Endothelial cell (in vitro differentiated cells): Measurements from ENCODE around the gene ELOVL5. TPM values are rescaled to one million over a fixed set of nuclear protein-coding genes. Genes with fewer than 3 reads are reported as not detected.

Experiments used
- DNase-seq: peaks from one replicate; pipeline ENCODE4 v3.0.0; 2021; ENCODE audit warnings: low spot score
- H3K27ac Mint-ChIP-seq: one replicate; pipeline ENCODE4 v1.8.0; 2021; ENCODE audit warnings: mixed read lengths, inconsistent platforms; ENCODE audit not compliant: unreplicated experiment
- H3K27me3 Mint-ChIP-seq: one replicate; pipeline ENCODE4 v1.8.0; 2021; ENCODE audit warnings: mild to moderate bottlenecking, moderate library complexity, mixed read lengths, inconsistent platforms; ENCODE audit not compliant: unreplicated experiment
- H3K36me3 Mint-ChIP-seq: one replicate; pipeline ENCODE4 v1.8.0; 2021; ENCODE audit warnings: mild to moderate bottlenecking, low read depth, mixed read lengths, inconsistent platforms; ENCODE audit not compliant: unreplicated experiment
- H3K4me1 Mint-ChIP-seq: one replicate; pipeline ENCODE4 v1.8.0; 2021; ENCODE audit warnings: mild to moderate bottlenecking, mixed read lengths, inconsistent platforms; ENCODE audit not compliant: unreplicated experiment
- H3K4me3 Mint-ChIP-seq: one replicate; pipeline ENCODE4 v1.8.0; 2021; ENCODE audit warnings: mild to moderate bottlenecking, mixed read lengths, inconsistent platforms; ENCODE audit not compliant: unreplicated experiment
- H3K9me3 Mint-ChIP-seq: one replicate; pipeline ENCODE4 v1.8.0; 2021; ENCODE audit warnings: mixed read lengths, inconsistent platforms; ENCODE audit not compliant: unreplicated experiment
- total RNA-seq: library from RNA; stranded (reverse); fragmentation: NEBNext Ultra II Directional; extraction: Animal tissue kit (Norgen Biotek cat#: 25700); gene quantifications from one replicate; pipeline ENCODE4 v1.2.1, GENCODE V29; 2021; ENCODE audit not compliant: unreplicated experiment
- TF ChIP-seq, protein P1 (sequence below): fragments of 200-600 bp; sonication (generic); IDR thresholded peaks from one replicate; pipeline ENCODE4 v1.5.0; 2021; ENCODE audit warnings: antibody characterized with exemption; ENCODE audit not compliant: unreplicated experiment

ELOVL5 gene
- total RNA-seq, 1 donor from 2014 or later, result 163 TPM

DNA sequence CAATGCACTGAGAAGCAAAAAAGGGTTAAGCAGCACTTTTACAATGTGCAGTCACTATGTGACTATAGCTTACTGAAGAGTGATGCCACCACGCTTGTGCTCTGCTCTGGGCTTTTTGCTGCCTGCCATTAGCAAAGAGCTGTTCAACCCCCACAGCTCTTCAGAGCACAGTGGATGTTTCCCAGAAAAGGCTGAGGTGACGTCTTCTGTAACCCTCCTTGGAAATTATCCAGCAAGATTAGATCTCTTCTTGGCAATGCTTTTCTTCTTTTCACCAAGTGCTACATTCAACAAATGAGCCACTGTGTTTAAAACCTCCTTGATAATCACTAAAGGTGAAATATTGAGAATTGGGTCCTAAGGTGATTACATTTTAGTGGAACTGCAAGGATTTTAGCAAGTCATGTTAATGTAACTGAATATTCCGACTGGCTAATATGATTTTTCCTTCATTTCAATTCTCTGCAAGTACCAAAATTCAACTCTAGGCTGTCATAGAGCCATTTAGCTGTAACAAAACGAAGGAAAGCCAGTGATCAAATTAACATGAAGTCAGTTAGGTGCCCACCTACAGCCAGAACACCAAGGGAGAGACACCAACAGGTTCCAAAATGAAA is 34.9 kb downstream of the ELOVL5 start:
- Mint-ChIP-seq H3K4me1 (peaks cover 38% of the 10 kb centered on the region), H3K9me3 (no peaks in the 10 kb centered on the region), H3K36me3 (no peaks in the 10 kb centered on the region), H3K27ac (no peak overlapping the region), H3K4me3 (no peak overlapping the region), H3K27me3 (peaks cover 1% of the 10 kb centered on the region)
- TF ChIP-seq, protein P1, sequence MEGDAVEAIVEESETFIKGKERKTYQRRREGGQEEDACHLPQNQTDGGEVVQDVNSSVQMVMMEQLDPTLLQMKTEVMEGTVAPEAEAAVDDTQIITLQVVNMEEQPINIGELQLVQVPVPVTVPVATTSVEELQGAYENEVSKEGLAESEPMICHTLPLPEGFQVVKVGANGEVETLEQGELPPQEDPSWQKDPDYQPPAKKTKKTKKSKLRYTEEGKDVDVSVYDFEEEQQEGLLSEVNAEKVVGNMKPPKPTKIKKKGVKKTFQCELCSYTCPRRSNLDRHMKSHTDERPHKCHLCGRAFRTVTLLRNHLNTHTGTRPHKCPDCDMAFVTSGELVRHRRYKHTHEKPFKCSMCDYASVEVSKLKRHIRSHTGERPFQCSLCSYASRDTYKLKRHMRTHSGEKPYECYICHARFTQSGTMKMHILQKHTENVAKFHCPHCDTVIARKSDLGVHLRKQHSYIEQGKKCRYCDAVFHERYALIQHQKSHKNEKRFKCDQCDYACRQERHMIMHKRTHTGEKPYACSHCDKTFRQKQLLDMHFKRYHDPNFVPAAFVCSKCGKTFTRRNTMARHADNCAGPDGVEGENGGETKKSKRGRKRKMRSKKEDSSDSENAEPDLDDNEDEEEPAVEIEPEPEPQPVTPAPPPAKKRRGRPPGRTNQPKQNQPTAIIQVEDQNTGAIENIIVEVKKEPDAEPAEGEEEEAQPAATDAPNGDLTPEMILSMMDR, result no peak
- no peak for DNase-seq

DNA sequence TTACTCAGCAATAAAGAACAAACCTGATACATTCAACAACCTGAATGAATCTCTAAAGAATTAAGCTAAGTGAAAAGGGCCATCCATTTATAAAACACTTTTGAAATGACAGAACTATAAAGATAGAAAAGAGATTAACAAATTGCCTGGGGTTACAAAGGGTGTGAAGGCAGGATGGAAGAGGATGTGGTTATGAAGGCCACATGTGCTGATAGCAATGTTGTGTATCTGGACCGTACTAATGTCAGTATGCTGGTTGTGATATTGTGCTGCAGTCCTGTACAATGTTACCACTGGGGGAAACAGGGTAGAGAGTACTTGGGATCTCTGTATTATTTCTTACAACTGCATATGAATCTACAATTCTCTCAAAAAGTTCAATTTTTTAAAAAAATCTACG is 36.4 kb downstream of the ELOVL5 start:
- TF ChIP-seq, protein P1, result no peak
- no peak for DNase-seq
- Mint-ChIP-seq H3K4me3 (no peak overlapping the region), H3K9me3 (no peaks in the 10 kb centered on the region), H3K36me3 (no peaks in the 10 kb centered on the region), H3K4me1 (peaks cover 39% of the 10 kb centered on the region), H3K27ac (no peak overlapping the region), H3K27me3 (peaks cover 1% of the 10 kb centered on the region)

DNA sequence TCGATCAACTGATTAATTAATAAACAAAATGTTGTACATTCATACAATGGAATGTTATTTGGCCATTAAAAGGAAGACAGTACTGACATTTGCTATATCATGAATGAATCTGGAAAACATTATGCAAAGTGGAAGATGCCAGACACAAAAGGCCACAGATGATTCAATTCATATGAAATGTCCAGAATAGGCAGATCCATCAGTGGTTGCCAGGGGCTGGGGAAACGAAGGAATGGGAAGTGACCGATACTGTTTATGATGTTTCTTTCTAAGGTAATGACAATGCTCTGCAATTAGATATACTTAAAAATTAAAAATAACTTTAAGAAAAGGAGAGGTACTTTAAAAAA is 37.2 kb downstream of the ELOVL5 start:
- Mint-ChIP-seq H3K27me3 (peaks cover 1% of the 10 kb centered on the region), H3K9me3 (no peaks in the 10 kb centered on the region), H3K4me1 (peaks cover 39% of the 10 kb centered on the region), H3K36me3 (peaks cover under 1% of the 10 kb centered on the region), H3K27ac (no peak overlapping the region), H3K4me3 (no peak overlapping the region)
- DNase-seq, result no peak
- TF ChIP-seq, protein P1, result no peak

DNA sequence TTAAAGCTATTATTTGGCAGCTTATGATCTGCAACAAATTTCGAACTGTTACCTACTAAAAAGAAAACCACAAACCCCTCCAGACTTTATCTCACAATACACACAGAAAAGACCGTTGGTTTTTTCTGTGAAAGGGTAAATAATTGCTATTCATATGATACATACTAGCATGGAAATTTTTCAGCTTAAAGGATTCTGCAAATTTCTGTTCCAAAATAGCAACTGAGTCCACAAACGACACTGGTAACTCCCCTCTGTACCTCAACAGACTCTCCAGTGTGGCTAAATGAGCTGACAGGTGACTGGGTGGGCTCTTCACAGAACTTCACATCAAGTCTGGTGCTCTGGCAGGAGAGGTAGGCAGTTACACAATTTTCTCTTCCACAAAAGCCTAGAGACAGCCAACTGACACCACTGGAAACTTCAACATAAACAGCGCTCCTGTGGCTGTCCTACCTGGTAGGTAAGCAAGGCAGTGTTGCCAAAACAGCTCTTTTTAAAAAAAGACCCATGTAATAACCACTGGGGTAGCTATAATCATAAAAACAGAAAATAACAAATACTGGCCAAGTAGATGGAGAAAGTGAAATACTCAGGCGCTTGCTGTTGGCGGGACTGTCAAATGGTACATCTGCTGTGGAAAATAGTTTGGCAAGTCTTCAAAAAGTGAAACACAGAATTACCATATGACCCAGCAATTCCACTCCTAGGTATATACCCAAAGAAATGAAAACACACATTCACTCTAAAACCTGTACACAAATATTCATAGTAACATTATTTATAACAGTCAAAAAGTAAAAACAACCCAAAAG is 37.8 kb downstream of the ELOVL5 start:
- Mint-ChIP-seq H3K4me3 (no peak overlapping the region), H3K9me3 (no peaks in the 10 kb centered on the region), H3K27me3 (peaks cover 1% of the 10 kb centered on the region), H3K27ac (no peak overlapping the region), H3K4me1 (peaks cover 34% of the 10 kb centered on the region), H3K36me3 (peaks cover 5% of the 10 kb centered on the region)
- TF ChIP-seq, protein P1, result no peak
- DNase-seq, result no peak

DNA sequence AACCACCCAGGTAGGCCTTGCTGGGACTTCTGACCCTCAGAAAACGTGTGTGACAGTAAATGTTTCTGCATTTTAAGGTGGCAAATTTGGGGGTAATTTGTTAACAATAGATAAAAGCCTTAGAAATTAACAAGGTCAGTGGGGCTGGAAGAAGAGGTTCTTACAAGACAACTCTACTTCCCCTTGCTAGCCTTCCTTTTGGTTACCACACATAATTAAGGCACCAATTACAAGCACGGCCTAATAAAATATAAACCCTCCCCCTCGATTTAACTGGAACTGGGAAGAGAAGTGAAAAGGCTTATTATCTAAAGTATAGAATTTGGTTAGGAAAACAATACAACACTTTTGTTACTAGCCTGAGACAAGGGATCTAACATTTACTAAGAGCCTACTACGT is 38.8 kb downstream of the ELOVL5 start:
- TF ChIP-seq, protein P1, result no peak
- no peak for DNase-seq
- Mint-ChIP-seq H3K36me3 (peaks cover 5% of the 10 kb centered on the region), H3K27me3 (peaks cover 1% of the 10 kb centered on the region), H3K9me3 (no peaks in the 10 kb centered on the region), H3K4me3 (no peak overlapping the region), H3K4me1 (peaks cover 33% of the 10 kb centered on the region), H3K27ac (peak overlapping the region; percentile 17)
